GM12878 (cell line): ENCODE measurements around the gene SLC12A9.

ENCODE experiments used
- ASH2L ChIP-seq: fragments of 300-600, 200-600 bp; sonication (generic); IDR thresholded peaks from 2 replicates; pipeline ENCODE4 v1.6.1; 2017; ENCODE audit warnings: low read depth, mild to moderate bottlenecking, borderline replicate concordance
- BHLHE40 ChIP-seq, 2 experiments: fragments of 450-650 bp in 1 of 2; IDR thresholded peaks; 2 replicates each; pipeline ENCODE4 v1.6.1; 2011 to 2017; ENCODE audit warnings: low read depth in 2 of 2, borderline replicate concordance in 1 of 2, improper control_type of control experiment in 1 of 2, low read length in 1 of 2, mild to moderate bottlenecking in 1 of 2
- CBFB ChIP-seq: IDR thresholded peaks from 2 replicates; pipeline ENCODE4 v1.6.1; 2016; ENCODE audit warnings: antibody characterized with exemption, low read depth
- CBX3 ChIP-seq: fragments of 200-600 bp; sonication (generic); IDR thresholded peaks from 2 replicates; pipeline ENCODE4 v1.6.1; 2016; ENCODE audit warnings: low read depth, borderline replicate concordance
- CBX5 ChIP-seq: sonication (generic); IDR thresholded peaks from 2 replicates; pipeline ENCODE4 v1.6.1; 2016; ENCODE audit warnings: low read depth, moderate library complexity, mild to moderate bottlenecking, inconsistent platforms
- CTCF ChIP-seq, 3 experiments: IDR thresholded peaks in 2 of 3; conservative IDR thresholded peaks in 1 of 3; 2 replicates each; pipeline ENCODE4 v1.5.1; 2011; ENCODE audit warnings: low read depth in 3 of 3, low read length in 3 of 3, mild to moderate bottlenecking in 3 of 3, control low read depth in 2 of 3, moderate library complexity in 2 of 3, inconsistent platforms in 1 of 3, mixed read lengths in 1 of 3; ENCODE audit not compliant: control insufficient read depth in 2 of 3, insufficient read depth in 1 of 3; ENCODE audit errors: extremely low read depth in 1 of 3
- EP300 ChIP-seq, 2 experiments: fragments of 150-350 bp in 1 of 2; IDR thresholded peaks; 2 replicates each; pipeline ENCODE4 v1.6.1; 2011 to 2012; ENCODE audit warnings: low read depth in 2 of 2, low read length in 2 of 2, borderline replicate concordance in 1 of 2, improper control_type of control experiment in 1 of 2, inconsistent platforms in 1 of 2; ENCODE audit not compliant: control insufficient read depth in 1 of 2
- POLR2A ChIP-seq: IDR thresholded peaks from 2 replicates; pipeline ENCODE4 v1.6.1; 2011; ENCODE audit warnings: low read depth, mild to moderate bottlenecking, low read length
- REST ChIP-seq: IDR thresholded peaks from 2 replicates; pipeline ENCODE4 v1.6.1; 2012; ENCODE audit warnings: mild to moderate bottlenecking, low read depth, low read length
- SPI1 ChIP-seq: IDR thresholded peaks from 2 replicates; pipeline ENCODE4 v1.6.1; 2011; ENCODE audit warnings: low read depth, mild to moderate bottlenecking, low read length, moderate library complexity, borderline replicate concordance; ENCODE audit not compliant: insufficient read depth
- YY1 ChIP-seq: IDR thresholded peaks from 2 replicates; pipeline ENCODE4 v1.6.1; 2011; ENCODE audit warnings: low read depth, mild to moderate bottlenecking, low read length
- ZNF274 ChIP-seq: IDR thresholded peaks from one replicate; pipeline ENCODE4 v1.8.0; 2011; ENCODE audit not compliant: insufficient read length, insufficient read depth
- ZZZ3 ChIP-seq: IDR thresholded peaks from 2 replicates; pipeline ENCODE4 v1.6.1; 2011; ENCODE audit warnings: low read depth; ENCODE audit not compliant: control insufficient read depth, insufficient read length
- TF ChIP-seq, protein P1 (sequence below): fragments of 150-350 bp; IDR thresholded peaks from 2 replicates; pipeline ENCODE4 v1.6.1; 2016; ENCODE audit warnings: low read depth, low read length

DNA sequence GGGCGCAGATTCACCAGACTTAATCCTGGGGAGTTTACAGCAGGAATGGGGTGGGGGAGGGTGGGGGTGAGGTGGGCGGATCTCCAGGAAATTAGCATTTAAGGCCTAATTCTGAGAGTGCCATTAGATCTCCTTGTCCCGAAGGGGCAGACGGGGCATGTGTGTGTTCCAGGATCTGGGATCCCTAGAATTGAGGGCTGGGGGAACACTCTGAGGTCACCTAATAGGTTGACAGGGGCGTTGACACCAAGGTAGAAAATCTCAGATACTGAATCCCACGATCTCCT, 15.8 kb upstream of the SLC12A9 start:
- TF ChIP-seq SPI1 (no peak), POLR2A (no peak), ZZZ3 (no peak), CTCF (IDR thresholded peaks at IDR 0.05 in 2 of 3, conservative IDR thresholded peaks at IDR 0.05 in 1 of 3; ENCODE audit: control insufficient read depth in 2 of 3, extremely low read depth in 1 of 3, insufficient read depth in 1 of 3, low read depth in 3 of 3, low read length in 3 of 3) (no peak), REST (no peak), CBX5 (no peak), BHLHE40 (IDR thresholded peaks at IDR 0.05; ENCODE audit: borderline replicate concordance in 1 of 2, low read depth in 2 of 2, low read length in 1 of 2) (no peak), ASH2L (no peak), CBFB (no peak), EP300 (IDR thresholded peaks at IDR 0.05; ENCODE audit: borderline replicate concordance in 1 of 2, control insufficient read depth in 1 of 2, low read depth in 2 of 2, low read length in 2 of 2) (no peak), YY1 (no peak), ZNF274 (no peak), CBX3 (no peak)
- TF ChIP-seq, protein P1, sequence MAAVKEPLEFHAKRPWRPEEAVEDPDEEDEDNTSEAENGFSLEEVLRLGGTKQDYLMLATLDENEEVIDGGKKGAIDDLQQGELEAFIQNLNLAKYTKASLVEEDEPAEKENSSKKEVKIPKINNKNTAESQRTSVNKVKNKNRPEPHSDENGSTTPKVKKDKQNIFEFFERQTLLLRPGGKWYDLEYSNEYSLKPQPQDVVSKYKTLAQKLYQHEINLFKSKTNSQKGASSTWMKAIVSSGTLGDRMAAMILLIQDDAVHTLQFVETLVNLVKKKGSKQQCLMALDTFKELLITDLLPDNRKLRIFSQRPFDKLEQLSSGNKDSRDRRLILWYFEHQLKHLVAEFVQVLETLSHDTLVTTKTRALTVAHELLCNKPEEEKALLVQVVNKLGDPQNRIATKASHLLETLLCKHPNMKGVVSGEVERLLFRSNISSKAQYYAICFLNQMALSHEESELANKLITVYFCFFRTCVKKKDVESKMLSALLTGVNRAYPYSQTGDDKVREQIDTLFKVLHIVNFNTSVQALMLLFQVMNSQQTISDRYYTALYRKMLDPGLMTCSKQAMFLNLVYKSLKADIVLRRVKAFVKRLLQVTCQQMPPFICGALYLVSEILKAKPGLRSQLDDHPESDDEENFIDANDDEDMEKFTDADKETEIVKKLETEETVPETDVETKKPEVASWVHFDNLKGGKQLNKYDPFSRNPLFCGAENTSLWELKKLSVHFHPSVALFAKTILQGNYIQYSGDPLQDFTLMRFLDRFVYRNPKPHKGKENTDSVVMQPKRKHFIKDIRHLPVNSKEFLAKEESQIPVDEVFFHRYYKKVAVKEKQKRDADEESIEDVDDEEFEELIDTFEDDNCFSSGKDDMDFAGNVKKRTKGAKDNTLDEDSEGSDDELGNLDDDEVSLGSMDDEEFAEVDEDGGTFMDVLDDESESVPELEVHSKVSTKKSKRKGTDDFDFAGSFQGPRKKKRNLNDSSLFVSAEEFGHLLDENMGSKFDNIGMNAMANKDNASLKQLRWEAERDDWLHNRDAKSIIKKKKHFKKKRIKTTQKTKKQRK, result no peak
